MCF 10A (cell line): ENCODE results near the gene RAD51B. TPM values are rescaled to one million over a fixed set of nuclear protein-coding genes. Genes with fewer than 3 reads are reported as not detected.

Experiments used
- BruUV-seq: library from RNA; stranded (reverse); fragments of 400-500 nt; replicated peaks from 2 replicates; lab custom pipeline; 2021; lab: Mats Ljungman, UMichigan
- CTCF ChIA-PET: fragments of 300-600 bp; sonication (Branson Sonifier 250); formaldehyde crosslinking; extraction: SDS; loops from one replicate; lab custom pipeline; 2021; ENCODE audit warnings: antibody characterized with exemption, inconsistent platforms; lab: Yijun Ruan, JAX
- POLR2A ChIA-PET: fragments of 300-600, 350-650 bp; sonication (Branson Sonifier 250); formaldehyde crosslinking; extraction: SDS; loops from one replicate; lab custom pipeline; 2020; ENCODE audit warnings: antibody characterized with exemption, inconsistent platforms; lab: Yijun Ruan, JAX
- DNase-seq: peaks from one replicate; pipeline ENCODE4 v3.0.0-alpha.2; 2018; ENCODE audit not compliant: unreplicated experiment
- H3K27ac Mint-ChIP-seq: one replicate; pipeline ENCODE4 v1.8.0; 2022; ENCODE audit warnings: mild to moderate bottlenecking, low read depth, mixed read lengths; ENCODE audit not compliant: unreplicated experiment
- H3K27me3 Mint-ChIP-seq: one replicate; pipeline ENCODE4 v1.8.0; 2022; ENCODE audit warnings: mixed read lengths; ENCODE audit not compliant: insufficient read depth, unreplicated experiment
- H3K36me3 Mint-ChIP-seq: one replicate; pipeline ENCODE4 v1.8.0; 2022; ENCODE audit warnings: mild to moderate bottlenecking, moderate library complexity, mixed read lengths; ENCODE audit not compliant: insufficient read depth, unreplicated experiment
- H3K4me1 Mint-ChIP-seq: one replicate; pipeline ENCODE4 v1.8.0; 2022; ENCODE audit warnings: mixed read lengths; ENCODE audit not compliant: insufficient read depth, unreplicated experiment
- H3K4me3 Mint-ChIP-seq: one replicate; pipeline ENCODE4 v1.8.0; 2022; ENCODE audit warnings: mild to moderate bottlenecking, moderate library complexity, mixed read lengths; ENCODE audit not compliant: unreplicated experiment
- H3K9me3 Mint-ChIP-seq: one replicate; pipeline ENCODE4 v1.8.0; 2022; ENCODE audit warnings: mixed read lengths; ENCODE audit not compliant: unreplicated experiment
- intact Hi-C: fragments of 100-400 bp; cut with micrococcal nuclease; formaldehyde crosslinking; loops from 2 replicates; pipeline ENCODE4 v1.14.1; 2022
- total RNA-seq: library from RNA; stranded (reverse); gene quantifications from 2 replicates; pipeline ENCODE4 v1.2.3, GENCODE V29; 2022
- TF ChIP-seq, protein P1 (sequence below): fragments of 200-600 bp; IDR thresholded peaks from one replicate; pipeline ENCODE4 v1.8.0; 2022; ENCODE audit warnings: antibody characterized with exemption, mild to moderate bottlenecking; ENCODE audit not compliant: unreplicated experiment

Gene RAD51B
- total RNA-seq, 1 experiment from 2014 or later = 14.6 TPM

DNA sequence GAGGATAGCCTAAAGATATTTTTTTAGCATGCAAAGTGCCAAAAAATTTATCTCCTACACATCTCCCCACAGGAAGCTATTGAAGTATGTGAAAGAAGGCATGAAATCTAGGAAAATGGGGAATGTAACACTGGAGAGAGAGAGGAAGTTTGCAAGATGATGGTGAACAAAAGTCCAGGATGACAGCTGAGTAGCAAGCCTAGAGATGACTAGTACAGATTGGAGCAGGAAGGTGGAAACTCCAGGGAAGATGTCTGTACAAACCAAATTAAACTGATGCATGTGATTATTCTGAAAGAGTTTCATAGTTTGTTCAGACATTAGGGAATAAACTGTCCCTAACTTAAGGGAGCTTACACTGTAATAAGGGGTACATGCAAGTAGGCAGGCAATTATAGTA is 99.3 kb downstream of the RAD51B start:
- Mint-ChIP-seq H3K4me3 (no peak overlapping the region), H3K27me3 (no peaks in the 10 kb centered on the region), H3K27ac (no peak overlapping the region), H3K4me1 (no peaks in the 10 kb centered on the region), H3K9me3 (no peaks in the 10 kb centered on the region), H3K36me3 (no peaks in the 10 kb centered on the region)
- intact Hi-C loops = no loop called here
- TF ChIP-seq, protein P1, sequence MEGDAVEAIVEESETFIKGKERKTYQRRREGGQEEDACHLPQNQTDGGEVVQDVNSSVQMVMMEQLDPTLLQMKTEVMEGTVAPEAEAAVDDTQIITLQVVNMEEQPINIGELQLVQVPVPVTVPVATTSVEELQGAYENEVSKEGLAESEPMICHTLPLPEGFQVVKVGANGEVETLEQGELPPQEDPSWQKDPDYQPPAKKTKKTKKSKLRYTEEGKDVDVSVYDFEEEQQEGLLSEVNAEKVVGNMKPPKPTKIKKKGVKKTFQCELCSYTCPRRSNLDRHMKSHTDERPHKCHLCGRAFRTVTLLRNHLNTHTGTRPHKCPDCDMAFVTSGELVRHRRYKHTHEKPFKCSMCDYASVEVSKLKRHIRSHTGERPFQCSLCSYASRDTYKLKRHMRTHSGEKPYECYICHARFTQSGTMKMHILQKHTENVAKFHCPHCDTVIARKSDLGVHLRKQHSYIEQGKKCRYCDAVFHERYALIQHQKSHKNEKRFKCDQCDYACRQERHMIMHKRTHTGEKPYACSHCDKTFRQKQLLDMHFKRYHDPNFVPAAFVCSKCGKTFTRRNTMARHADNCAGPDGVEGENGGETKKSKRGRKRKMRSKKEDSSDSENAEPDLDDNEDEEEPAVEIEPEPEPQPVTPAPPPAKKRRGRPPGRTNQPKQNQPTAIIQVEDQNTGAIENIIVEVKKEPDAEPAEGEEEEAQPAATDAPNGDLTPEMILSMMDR = no peak
- BruUV-seq = no TSS peak
- ChIA-PET POLR2A (no interaction called here), CTCF (interaction anchor here (0.9 to 1.4 kb wide), 3 partner anchors 10 to 926 kb away, joined by 3 read pairs; no protein-coding TSS in a partner anchor)
- no peak for DNase-seq

DNA sequence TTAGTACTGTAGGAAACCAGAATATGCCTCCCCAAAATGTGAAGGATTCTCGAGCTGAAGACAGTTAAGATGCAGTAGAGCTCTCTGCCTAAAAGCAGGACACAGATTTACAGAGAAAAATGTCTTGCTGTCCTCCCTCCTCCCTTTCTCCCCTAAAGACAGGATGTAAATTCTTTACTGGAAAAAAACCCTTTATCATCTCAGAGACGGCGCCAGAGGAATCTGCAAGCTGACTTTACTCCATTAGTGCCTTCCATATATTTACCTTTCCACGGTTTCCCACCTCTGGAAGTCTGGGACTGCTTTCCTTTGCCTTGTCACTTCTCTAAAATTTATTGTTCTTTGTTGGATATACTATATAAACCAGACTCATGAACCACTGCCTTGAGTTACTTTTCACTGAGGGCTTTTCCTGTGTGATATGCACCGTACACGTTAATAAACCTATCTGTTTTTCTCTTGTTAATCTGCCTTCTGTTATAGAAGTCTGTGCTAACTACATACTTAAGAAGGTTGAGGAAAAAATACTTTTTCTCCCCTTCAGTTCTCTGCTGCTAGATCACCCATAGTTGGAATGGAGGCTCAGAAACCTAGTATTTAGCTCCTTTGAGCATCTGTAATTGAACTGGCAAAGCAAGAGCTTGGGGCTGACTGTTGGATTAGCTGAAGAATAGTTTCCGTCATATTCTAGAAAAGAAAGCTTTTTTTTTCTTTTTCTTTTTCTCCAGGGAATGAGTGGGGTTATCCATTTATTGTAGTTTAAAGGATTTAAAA is 99.9 kb downstream of the RAD51B start:
- Mint-ChIP-seq H3K4me3 (no peak overlapping the region), H3K36me3 (no peaks in the 10 kb centered on the region), H3K27me3 (no peaks in the 10 kb centered on the region), H3K27ac (no peak overlapping the region), H3K4me1 (no peaks in the 10 kb centered on the region), H3K9me3 (no peaks in the 10 kb centered on the region)
- ChIA-PET CTCF (interaction anchor here (0.9 to 1.4 kb wide), 3 partner anchors 38 to 925 kb away, joined by 3 read pairs; no protein-coding TSS in a partner anchor), POLR2A (no interaction called here)
- TF ChIP-seq, protein P1 = no peak
- DNase-seq = no peak
- no TSS peak for BruUV-seq
- intact Hi-C loops = no loop called here

DNA sequence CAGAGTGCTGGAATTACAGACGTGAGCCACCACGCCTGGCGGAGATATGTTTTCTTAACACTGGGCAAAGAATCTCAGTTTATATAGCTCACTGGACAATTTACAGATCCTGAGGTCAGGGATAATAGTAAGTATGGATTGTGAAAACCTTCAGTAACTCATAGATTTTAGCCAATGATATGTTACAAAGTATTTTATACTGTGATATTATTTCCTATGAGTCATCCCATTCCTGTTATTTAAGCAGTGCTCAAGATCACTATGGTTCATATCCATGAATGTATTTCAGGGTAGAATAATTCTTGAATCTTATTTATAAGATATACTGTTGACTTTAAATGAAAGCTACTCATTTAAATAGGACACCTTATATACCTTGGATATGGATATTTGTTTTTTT is 107.2 kb downstream of the RAD51B start:
- intact Hi-C loops = no loop called here
- no peaks in the 10 kb centered on the region for H3K4me1 Mint-ChIP-seq
- ChIA-PET CTCF (interaction anchor here (1.5 kb wide), 1 partner anchor 917 kb away, joined by 5 read pairs; no protein-coding TSS in a partner anchor), POLR2A (no interaction called here)
- no TSS peak for BruUV-seq
- no peak overlapping the region for H3K27ac Mint-ChIP-seq
- no peaks in the 10 kb centered on the region for H3K36me3 Mint-ChIP-seq
- no peak for DNase-seq
- H3K4me3 Mint-ChIP-seq = no peak overlapping the region
- H3K9me3 Mint-ChIP-seq = peaks cover 8% of the 10 kb centered on the region
- H3K27me3 Mint-ChIP-seq = no peaks in the 10 kb centered on the region
- TF ChIP-seq, protein P1 = no peak

DNA sequence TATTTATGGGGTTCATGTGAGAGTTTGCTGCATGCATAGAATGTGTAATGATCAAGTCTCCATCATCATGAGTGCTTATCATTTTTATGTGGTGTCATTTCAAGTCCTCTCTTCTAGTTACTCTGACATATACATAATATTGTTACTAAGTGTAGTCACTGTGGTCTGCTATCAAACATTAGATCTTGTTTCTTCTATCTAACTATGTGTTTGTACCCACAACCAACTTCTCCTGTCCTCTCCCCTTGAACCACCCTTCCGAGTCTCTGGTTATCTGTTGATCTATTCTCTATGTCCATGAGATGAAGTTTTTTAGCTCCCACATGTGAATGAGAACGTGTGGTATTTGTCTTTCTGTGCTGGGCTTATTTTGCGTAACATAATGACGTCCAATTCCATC is 107.7 kb downstream of the RAD51B start:
- H3K4me3 Mint-ChIP-seq = no peak overlapping the region
- peaks cover 8% of the 10 kb centered on the region for H3K9me3 Mint-ChIP-seq
- BruUV-seq = no TSS peak
- intact Hi-C loops = no loop called here
- no peaks in the 10 kb centered on the region for H3K27me3 Mint-ChIP-seq
- ChIA-PET CTCF (interaction anchor here (1.5 kb wide), 1 partner anchor 917 kb away, joined by 5 read pairs; no protein-coding TSS in a partner anchor), POLR2A (no interaction called here)
- no peak for DNase-seq
- no peak overlapping the region for H3K27ac Mint-ChIP-seq
- no peaks in the 10 kb centered on the region for H3K36me3 Mint-ChIP-seq
- TF ChIP-seq, protein P1 = no peak
- no peaks in the 10 kb centered on the region for H3K4me1 Mint-ChIP-seq
